Kidney (tissue), 14 donors: Measurements from ENCODE around the gene STXBP3. TPM values are rescaled to one million over a fixed set of nuclear protein-coding genes. Genes with fewer than 3 reads are reported as not detected.

ENCODE experiments used
- DNase-seq, 5 donors: peaks; one replicate each; pipeline ENCODE4 v3.0.0-alpha.2; 2013 to 2020
- FAIRE-seq: peaks from 2 replicates; lab custom pipeline; 2012; peaks lifted over from hg19 to GRCh38; lab: Jason Lieb, UNC
- H3K27ac ChIP-seq, 2 donors: one replicate each; pipeline ENCODE4 v1.7.0; 2013; ENCODE audit warnings: low read depth in 2 of 2, low read length in 2 of 2, inconsistent platforms in 1 of 2
- H3K27me3 ChIP-seq: one replicate; pipeline ENCODE4 v1.7.1; 2013; ENCODE audit warnings: low read length, inconsistent platforms; ENCODE audit not compliant: control insufficient read depth, insufficient read depth
- H3K36me3 ChIP-seq, 3 donors: one replicate each; pipeline versions ENCODE4 v1.7.0 to v1.7.1; 2013; ENCODE audit warnings: low read length in 3 of 3, control low read depth in 1 of 3, inconsistent platforms in 1 of 3; ENCODE audit not compliant: insufficient read depth in 3 of 3, control insufficient read depth in 2 of 3
- H3K4me1 ChIP-seq, 3 donors: one replicate each; pipeline versions ENCODE4 v1.7.0 to v1.7.1; 2013; ENCODE audit warnings: low read length in 3 of 3, inconsistent platforms in 1 of 3, low read depth in 1 of 3; ENCODE audit not compliant: control insufficient read depth in 2 of 3, insufficient read depth in 2 of 3
- H3K4me3 ChIP-seq, 3 donors: one replicate each; pipeline versions ENCODE4 v1.7.0 to v1.8.1; 2013; ENCODE audit warnings: low read length in 3 of 3, control low read depth in 1 of 3, inconsistent platforms in 1 of 3
- H3K9ac ChIP-seq, 3 donors: one replicate each; pipeline versions ENCODE4 v1.7.0 to v1.7.1; 2013; ENCODE audit warnings: low read length in 3 of 3, control low read depth in 1 of 3, inconsistent platforms in 1 of 3
- H3K9me3 ChIP-seq, 3 donors: one replicate each; pipeline versions ENCODE4 v1.7.0 to v1.7.1; 2013; ENCODE audit warnings: low read length in 3 of 3, control low read depth in 1 of 3, inconsistent platforms in 1 of 3; ENCODE audit not compliant: control insufficient read depth in 2 of 3, insufficient read depth in 1 of 3
- intact Hi-C: fragments of 100-400 bp; cut with DNase I; formaldehyde crosslinking; loops from one replicate; pipeline ENCODE4 v1.11.1; 2022
- polyA plus RNA-seq: library from polyadenylated mRNA; stranded (reverse); fragments of 350-450 nt; fragmentation: Illumina TruSeq; extraction: RNeasy Lipid Tissue Mini Kit (QIAGEN cat#74804); gene quantifications from one replicate; pipeline ENCODE4 v1.2.3, GENCODE V29; 2014; ENCODE audit warnings: low read depth, low replicate concordance; ENCODE audit not compliant: insufficient read depth
- total RNA-seq: library from RNA; stranded (reverse); fragmentation: NEBNext Ultra II Directional; extraction: Animal tissue kit (Norgen Biotek cat#: 25700); gene quantifications from one replicate; pipeline ENCODE4 v1.2.1, GENCODE V29; 2021
- TF ChIP-seq, protein P1 (sequence below): IDR thresholded peaks from 3 replicates; pipeline ENCODE4 v1.5.1; 2012; ENCODE audit warnings: mild to moderate bottlenecking, moderate library complexity, borderline replicate concordance; ENCODE audit not compliant: insufficient read depth; ENCODE audit errors: extremely low read depth
- donor health status: control.
- donor health status: control.
- donor health status: control.
- donor health status: control.
- donor health status: control.
- donor health status: DM: yes; HTN: yes; CAD: no.
- donor health status: Normal renal cell carcinoma (clear cell type).

The STXBP3 gene
- total and polyA plus RNA-seq, 2 donors from 2014 or later: 26.0 to 61.4 TPM

DNA sequence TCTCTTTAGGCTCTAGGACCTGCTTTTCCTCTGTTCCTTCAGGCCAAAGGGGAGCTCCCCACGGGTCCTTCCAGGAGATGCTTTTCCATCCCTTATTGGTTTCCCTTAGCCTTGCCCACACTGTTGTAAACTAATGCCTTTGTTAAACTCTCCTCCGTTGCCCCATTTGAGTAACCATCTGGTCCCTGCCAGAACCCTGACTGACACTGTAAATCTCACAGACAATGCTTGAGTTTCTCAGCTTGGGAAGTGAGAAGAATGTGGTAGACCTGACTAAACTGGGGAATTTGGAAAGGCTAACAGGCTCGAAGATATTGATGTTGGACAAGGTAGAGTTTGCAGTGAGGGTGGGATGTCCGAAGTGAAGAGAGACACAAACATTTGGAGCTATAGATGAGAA lies 99.0 kb downstream of the STXBP3 start:
- H3K27me3 ChIP-seq: no peaks in the 10 kb centered on the region
- TF ChIP-seq, protein P1, sequence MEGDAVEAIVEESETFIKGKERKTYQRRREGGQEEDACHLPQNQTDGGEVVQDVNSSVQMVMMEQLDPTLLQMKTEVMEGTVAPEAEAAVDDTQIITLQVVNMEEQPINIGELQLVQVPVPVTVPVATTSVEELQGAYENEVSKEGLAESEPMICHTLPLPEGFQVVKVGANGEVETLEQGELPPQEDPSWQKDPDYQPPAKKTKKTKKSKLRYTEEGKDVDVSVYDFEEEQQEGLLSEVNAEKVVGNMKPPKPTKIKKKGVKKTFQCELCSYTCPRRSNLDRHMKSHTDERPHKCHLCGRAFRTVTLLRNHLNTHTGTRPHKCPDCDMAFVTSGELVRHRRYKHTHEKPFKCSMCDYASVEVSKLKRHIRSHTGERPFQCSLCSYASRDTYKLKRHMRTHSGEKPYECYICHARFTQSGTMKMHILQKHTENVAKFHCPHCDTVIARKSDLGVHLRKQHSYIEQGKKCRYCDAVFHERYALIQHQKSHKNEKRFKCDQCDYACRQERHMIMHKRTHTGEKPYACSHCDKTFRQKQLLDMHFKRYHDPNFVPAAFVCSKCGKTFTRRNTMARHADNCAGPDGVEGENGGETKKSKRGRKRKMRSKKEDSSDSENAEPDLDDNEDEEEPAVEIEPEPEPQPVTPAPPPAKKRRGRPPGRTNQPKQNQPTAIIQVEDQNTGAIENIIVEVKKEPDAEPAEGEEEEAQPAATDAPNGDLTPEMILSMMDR: no peak
- FAIRE-seq (no peak), DNase-seq (no peak)
- no peaks in the 10 kb centered on the region for H3K36me3 ChIP-seq
- H3K9me3 ChIP-seq: no peaks in the 10 kb centered on the region
- H3K27ac ChIP-seq: no peak overlapping the region
- intact Hi-C loops: no loop called here
- no peak overlapping the region for H3K9ac ChIP-seq
- no peaks in the 10 kb centered on the region for H3K4me1 ChIP-seq
- no peak overlapping the region for H3K4me3 ChIP-seq

DNA sequence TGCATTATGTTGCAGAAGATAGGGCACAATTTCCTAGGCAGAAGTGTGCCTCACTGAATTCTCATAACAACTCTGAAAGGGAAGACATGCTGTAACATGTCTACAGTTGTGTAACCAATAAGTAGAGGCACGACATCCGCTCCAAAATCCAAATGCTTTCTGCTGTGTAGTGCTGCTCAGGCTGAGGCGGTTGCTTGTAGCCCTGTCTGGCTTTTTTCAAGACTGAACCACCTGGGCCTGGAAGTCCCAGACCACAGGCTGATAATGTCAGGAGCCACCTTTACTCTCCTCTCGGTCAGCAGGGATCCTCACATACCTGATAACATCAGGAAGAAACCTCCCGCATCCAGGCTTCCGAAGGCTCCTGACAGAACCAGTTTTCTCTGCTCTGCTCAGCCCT lies 99.5 kb downstream of the STXBP3 start:
- no peak overlapping the region for H3K4me3 ChIP-seq
- no peak for FAIRE-seq

DNA sequence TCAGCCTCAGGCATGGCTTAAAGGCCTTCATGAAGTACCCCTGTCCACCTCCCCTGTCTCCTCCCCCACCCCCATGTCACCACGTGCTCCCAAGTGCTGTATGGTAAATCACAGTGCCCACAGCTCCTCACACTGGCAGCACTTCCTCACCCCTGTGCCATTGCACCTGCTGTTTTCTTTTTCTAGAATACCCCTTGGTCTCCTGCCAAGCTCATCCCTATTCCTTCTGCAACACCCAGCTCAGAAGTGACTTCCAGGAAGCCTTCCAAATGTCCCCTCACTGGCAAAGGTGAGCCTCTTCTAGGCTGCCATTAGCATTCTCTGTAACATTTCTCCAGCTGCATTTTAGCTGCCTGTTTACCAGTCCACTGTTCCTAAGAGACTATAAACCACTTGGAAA lies 101.0 kb downstream of the STXBP3 start:
- no peaks in the 10 kb centered on the region for H3K9me3 ChIP-seq
- TF ChIP-seq, protein P1: no peak
- H3K4me3 ChIP-seq: no peak overlapping the region
- H3K4me1 ChIP-seq: no peaks in the 10 kb centered on the region
- H3K27ac ChIP-seq: no peak overlapping the region
- FAIRE-seq (no peak), DNase-seq (no peak)
- intact Hi-C loops: no loop called here
- no peaks in the 10 kb centered on the region for H3K36me3 ChIP-seq
- H3K9ac ChIP-seq: no peak overlapping the region
- no peaks in the 10 kb centered on the region for H3K27me3 ChIP-seq

More for the DNA sequence above, 99.5 kb downstream of the STXBP3 start:
- Histone ChIP-seq H3K27ac (no peak overlapping the region), H3K36me3 (no peaks in the 10 kb centered on the region), H3K4me1 (no peaks in the 10 kb centered on the region), H3K27me3 (no peaks in the 10 kb centered on the region), H3K9ac (no peak overlapping the region), H3K9me3 (no peaks in the 10 kb centered on the region)
- DNase-seq: no peak
- TF ChIP-seq, protein P1: no peak
- intact Hi-C loops: no loop called here

DNA sequence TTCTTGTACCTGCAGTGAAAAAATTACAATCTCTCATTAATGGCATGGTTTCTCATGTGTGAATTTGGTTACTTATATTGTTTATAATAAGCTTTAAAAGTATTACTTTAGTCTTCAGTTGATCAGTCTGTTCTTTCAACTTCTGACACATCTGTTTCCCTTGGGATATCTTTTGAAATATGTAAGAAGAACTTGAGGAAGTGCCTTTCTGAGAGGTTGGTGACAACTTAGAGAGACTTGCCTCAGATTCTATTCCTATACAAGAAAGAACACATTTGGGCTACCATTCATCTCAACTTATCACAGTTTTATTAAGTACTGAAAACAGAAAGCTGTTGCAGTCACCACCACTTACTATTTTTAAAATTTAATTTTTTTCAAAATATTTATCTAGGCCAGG lies 102.3 kb downstream of the STXBP3 start:
- Histone ChIP-seq H3K4me1 (no peaks in the 10 kb centered on the region), H3K36me3 (no peaks in the 10 kb centered on the region), H3K9me3 (no peaks in the 10 kb centered on the region), H3K27me3 (no peaks in the 10 kb centered on the region), H3K9ac (no peak overlapping the region), H3K27ac (no peak overlapping the region), H3K4me3 (no peak overlapping the region)
- intact Hi-C loops: no loop called here
- TF ChIP-seq, protein P1: no peak
- FAIRE-seq: no peak
- no peak for DNase-seq
